Caco-2 (cell line): Measurements from ENCODE around the gene USF2. TPM values are rescaled to one million over a fixed set of nuclear protein-coding genes. Genes with fewer than 3 reads are reported as not detected.

Experiments used
- BruUV-seq: library from RNA; stranded (reverse); fragments of 400-500 nt; replicated peaks from 2 replicates; lab custom pipeline; 2021; lab: Mats Ljungman, UMichigan
- CTCF ChIA-PET: fragments of 300-600 bp; sonication (Branson Sonifier 250); formaldehyde crosslinking; loops from one replicate; lab custom pipeline; 2022; ENCODE audit warnings: antibody characterized with exemption; lab: Charles Lee
- POLR2A ChIA-PET: fragments of 300-600 bp; sonication (Branson Sonifier 250); formaldehyde crosslinking; loops from one replicate; lab custom pipeline; 2022; ENCODE audit warnings: antibody characterized with exemption; lab: Charles Lee
- DNase-seq, 2 experiments: peaks; one replicate each; pipeline versions ENCODE4 v3.0.0 to v3.0.0-alpha.2; 2020 to 2022
- H3K27me3 ChIP-seq: replicated peaks from 2 replicates; pipeline ENCODE4 v1.6.0; 2011; ENCODE audit warnings: low read length; ENCODE audit not compliant: control insufficient read depth, insufficient read depth
- H3K36me3 ChIP-seq: 2 replicates; pipeline ENCODE4 v1.5.1; 2011; ENCODE audit warnings: low read length; ENCODE audit not compliant: control insufficient read depth, insufficient read depth
- H3K4me1 ChIP-seq: fragments of 250-450 bp; sonication (Bioruptor Pico); 2 replicates; pipeline ENCODE4 v1.5.1; 2020; ENCODE audit warnings: mild to moderate bottlenecking
- H3K4me3 ChIP-seq: 2 replicates; pipeline ENCODE4 v1.5.1; 2011; ENCODE audit warnings: low read depth, mild to moderate bottlenecking, control low read depth, low read length
- H3K9me3 ChIP-seq: fragments of 250-450 bp; sonication (Bioruptor Pico); 2 replicates; pipeline ENCODE4 v1.5.1; 2020; ENCODE audit warnings: mild to moderate bottlenecking, moderate library complexity
- H3K27ac Mint-ChIP-seq: one replicate; pipeline ENCODE4 v1.8.0; 2022; ENCODE audit warnings: mixed read lengths; ENCODE audit not compliant: unreplicated experiment
- H3K27me3 Mint-ChIP-seq: one replicate; pipeline ENCODE4 v1.8.0; 2022; ENCODE audit warnings: mixed read lengths; ENCODE audit not compliant: insufficient read depth, unreplicated experiment
- H3K36me3 Mint-ChIP-seq: one replicate; pipeline ENCODE4 v1.8.0; 2022; ENCODE audit warnings: mild to moderate bottlenecking, mixed read lengths; ENCODE audit not compliant: insufficient read depth, unreplicated experiment
- H3K4me1 Mint-ChIP-seq: one replicate; pipeline ENCODE4 v1.8.0; 2022; ENCODE audit warnings: low read depth, mixed read lengths; ENCODE audit not compliant: unreplicated experiment
- H3K4me3 Mint-ChIP-seq: one replicate; pipeline ENCODE4 v1.8.0; 2022; ENCODE audit warnings: mild to moderate bottlenecking, moderate library complexity, mixed read lengths; ENCODE audit not compliant: unreplicated experiment
- H3K9me3 Mint-ChIP-seq: one replicate; pipeline ENCODE4 v1.8.0; 2022; ENCODE audit warnings: mixed read lengths; ENCODE audit not compliant: unreplicated experiment
- CTCF ChIP-seq, 2 experiments: fragments of 200-600 bp in 1 of 2; IDR thresholded peaks; 1 replicate in 1 of 2; 2 replicates in 1 of 2; pipeline versions ENCODE4 v1.5.1 to v1.8.0; 2011 to 2022; ENCODE audit warnings: antibody characterized with exemption in 1 of 2, control low read depth in 1 of 2, inconsistent platforms in 1 of 2, low read depth in 1 of 2, low read length in 1 of 2, mild to moderate bottlenecking in 1 of 2, moderate library complexity in 1 of 2; ENCODE audit not compliant: insufficient read depth in 1 of 2, severe bottlenecking in 1 of 2, unreplicated experiment in 1 of 2
- intact Hi-C: fragments of 100-400 bp; cut with micrococcal nuclease; formaldehyde crosslinking; loops from one replicate; pipeline ENCODE4 v1.10.0; 2022; ENCODE audit not compliant: unreplicated experiment
- total RNA-seq: library from RNA; stranded (reverse); gene quantifications from 2 replicates; pipeline ENCODE4 v1.2.3, GENCODE V29; 2022

Gene USF2
- total RNA-seq, 1 experiment from 2014 or later, result 105 TPM

- POLR2A ChIA-PET, result no interaction called here
Observed at GRCh38 chr19:35288906-35289305, 20.1 kb downstream of the USF2 start.

GRCh38 chr19:35290381-35291127 is 21.8 kb downstream of the USF2 start:
- Histone ChIP-seq H3K4me1 (peaks cover 4% of the 10 kb centered on the region; the same call in 1 of the 2 replicates), H3K36me3 (no peaks in the 10 kb centered on the region), H3K4me3 (no peak overlapping the region), H3K27me3 (no peaks in the 10 kb centered on the region; the same call in 1 of the 2 replicates), H3K9me3 (no peaks in the 10 kb centered on the region)
- Mint-ChIP-seq H3K4me1 (no peaks in the 10 kb centered on the region), H3K27me3 (peaks cover 7% of the 10 kb centered on the region), H3K9me3 (no peaks in the 10 kb centered on the region), H3K27ac (no peak overlapping the region), H3K36me3 (no peaks in the 10 kb centered on the region), H3K4me3 (no peak overlapping the region)
- DNase-seq, result no peak
- TF ChIP-seq CTCF (IDR thresholded peaks at IDR 0.05; ENCODE audit: insufficient read depth in 1 of 2, low read depth in 1 of 2, low read length in 1 of 2, severe bottlenecking in 1 of 2, unreplicated experiment in 1 of 2), result no peak
- intact Hi-C loops, result no loop called here
- ChIA-PET POLR2A (no interaction called here), CTCF (interaction anchor here (0.7 kb wide), 1 partner anchor 10 kb away, joined by 3 read pairs; no protein-coding TSS in a partner anchor)
- BruUV-seq, result no TSS peak

More at GRCh38 chr19:35288906-35289305, 20.1 kb downstream of the USF2 start:
- CTCF ChIA-PET, result interaction anchor here (1.1 kb wide), 1 partner anchor 222 kb away, joined by 3 read pairs; no protein-coding TSS in a partner anchor
- Mint-ChIP-seq H3K9me3 (no peaks in the 10 kb centered on the region), H3K36me3 (no peaks in the 10 kb centered on the region), H3K4me3 (no peak overlapping the region), H3K4me1 (no peaks in the 10 kb centered on the region), H3K27ac (no peak overlapping the region), H3K27me3 (peaks cover 5% of the 10 kb centered on the region)
- no peaks in the 10 kb centered on the region for H3K36me3 ChIP-seq
- H3K4me3 ChIP-seq, result no peak overlapping the region
- BruUV-seq, result no TSS peak
- H3K27me3 ChIP-seq, result no peaks in the 10 kb centered on the region; the same call in 1 of the 2 replicates
- no peak for TF ChIP-seq CTCF (IDR thresholded peaks at IDR 0.05; ENCODE audit: insufficient read depth in 1 of 2, low read depth in 1 of 2, low read length in 1 of 2, severe bottlenecking in 1 of 2, unreplicated experiment in 1 of 2)
- H3K4me1 ChIP-seq, result peaks cover under 1% of the 10 kb centered on the region; the same call in 1 of the 2 replicates
- no peak for DNase-seq
- H3K9me3 ChIP-seq, result no peaks in the 10 kb centered on the region
- intact Hi-C loops, result no loop called here

GRCh38 chr19:35291259-35291658 is 22.5 kb downstream of the USF2 start:
- CTCF ChIA-PET, result no interaction called here
- intact Hi-C loops, result no loop called here
- H3K4me1 ChIP-seq, result peaks cover 4% of the 10 kb centered on the region; the same call in 1 of the 2 replicates
- Mint-ChIP-seq H3K4me1 (no peaks in the 10 kb centered on the region), H3K27ac (no peak overlapping the region), H3K27me3 (peaks cover 7% of the 10 kb centered on the region), H3K4me3 (no peak overlapping the region), H3K9me3 (no peaks in the 10 kb centered on the region), H3K36me3 (no peaks in the 10 kb centered on the region)
- no peak overlapping the region for H3K4me3 ChIP-seq
- no peaks in the 10 kb centered on the region for H3K36me3 ChIP-seq
- DNase-seq, result no peak
- no peaks in the 10 kb centered on the region for H3K9me3 ChIP-seq
- H3K27me3 ChIP-seq, result no peaks in the 10 kb centered on the region; the same call in 1 of the 2 replicates
- POLR2A ChIA-PET, result interaction anchor here (0.9 kb wide), 1 partner anchor 139 kb away, joined by 3 read pairs; no protein-coding TSS in a partner anchor
- BruUV-seq, result no TSS peak
- no peak for TF ChIP-seq CTCF (IDR thresholded peaks at IDR 0.05; ENCODE audit: insufficient read depth in 1 of 2, low read depth in 1 of 2, low read length in 1 of 2, severe bottlenecking in 1 of 2, unreplicated experiment in 1 of 2)
